ENCODE measurements around the gene ANKRD13D.

DNA sequence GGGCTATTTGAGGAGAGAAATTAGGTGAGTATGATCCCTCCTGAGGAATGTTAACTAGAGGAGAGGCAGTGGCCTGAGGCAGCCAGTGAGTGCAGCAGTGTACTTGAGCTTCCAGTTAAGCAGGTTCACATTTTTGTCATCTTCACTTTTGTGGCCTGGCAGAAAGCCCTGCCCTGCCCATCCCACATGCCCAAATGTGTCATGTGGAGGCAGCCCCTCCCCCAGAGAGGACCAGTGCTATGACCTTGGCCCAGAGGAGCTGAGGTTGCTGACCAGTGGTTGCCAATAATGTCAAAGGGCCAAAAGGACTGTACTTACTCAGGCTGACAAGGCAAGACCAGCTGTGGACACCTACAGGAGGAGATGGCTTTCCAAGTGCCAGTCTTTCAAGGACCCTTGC is 40.5 kb upstream of the ANKRD13D start:
- no peak for TF ChIP-seq CHD1 (IDR thresholded peaks at IDR 0.05; ENCODE audit: low read depth, low read length)
- no peak for TF ChIP-seq EZH2 (IDR thresholded peaks at IDR 0.05; ENCODE audit: low read depth, low read length, severe bottlenecking)
- TF ChIP-seq CREB1 (IDR thresholded peaks at IDR 0.05): no peak
- TF ChIP-seq PHF8 (conservative IDR thresholded peaks at IDR 0.05; ENCODE audit: low read depth, low read length): no peak
- no peak for TF ChIP-seq EP300 (IDR thresholded peaks at IDR 0.05; ENCODE audit: borderline replicate concordance in 1 of 2, low read depth in 2 of 2, low read length in 2 of 2)
- no peak for TF ChIP-seq SIN3A (conservative IDR thresholded peaks at IDR 0.05 in 1 of 2, IDR thresholded peaks at IDR 0.05 in 1 of 2; ENCODE audit: low read depth in 1 of 2, low read length in 2 of 2)
